AG10803 (cell line): Measurements from ENCODE around the gene TMEM200A.

Experiments
- DNase-seq: peaks from one replicate; pipeline ENCODE4 v3.0.0; 2010; ENCODE audit warnings: low read depth
- H3K4me3 ChIP-seq: 2 replicates; pipeline ENCODE4 v1.5.1; 2011; ENCODE audit warnings: mild to moderate bottlenecking, low read length, control low read depth
- CTCF ChIP-seq: conservative IDR thresholded peaks from 2 replicates; pipeline ENCODE4 v1.5.1; 2011; ENCODE audit warnings: mild to moderate bottlenecking, low read length, control low read depth, inconsistent platforms

Gene TMEM200A

GRCh38 chr6:130385064-130385695, 19.4 kb downstream of the TMEM200A start:
- no peak for TF ChIP-seq CTCF
- no peak overlapping the region for H3K4me3 ChIP-seq
- peak; percentile 83 for DNase-seq

GRCh38 chr6:130389142-130389541, 23.3 kb downstream of the TMEM200A start:
- no peak for TF ChIP-seq CTCF
- no peak for DNase-seq
- H3K4me3 ChIP-seq = no peak overlapping the region

- no peak for TF ChIP-seq CTCF
- H3K4me3 ChIP-seq = no peak overlapping the region
- no peak for DNase-seq
These were observed 25.1 kb downstream of the TMEM200A start for GRCh38 chr6:130390890-130391289.

- TF ChIP-seq CTCF = no peak
- no peak for DNase-seq
- no peak overlapping the region for H3K4me3 ChIP-seq
These were observed 27.5 kb downstream of the TMEM200A start for GRCh38 chr6:130393306-130393705.

- no peak for DNase-seq
- no peak for TF ChIP-seq CTCF
- no peak overlapping the region for H3K4me3 ChIP-seq
These were observed 28.4 kb downstream of the TMEM200A start for GRCh38 chr6:130394246-130394645.

- TF ChIP-seq CTCF = no peak
- no peak overlapping the region for H3K4me3 ChIP-seq
- no peak for DNase-seq
These were observed 29.3 kb downstream of the TMEM200A start for GRCh38 chr6:130395164-130395563.

- H3K4me3 ChIP-seq = peak overlapping the region; percentile 40
- no peak for DNase-seq
- no peak for TF ChIP-seq CTCF
These were observed 30.9 kb downstream of the TMEM200A start for GRCh38 chr6:130396722-130397121.
